SK-N-SH (cell line): Measurements from ENCODE around the gene UBLCP1. TPM values are rescaled to one million over a fixed set of nuclear protein-coding genes. Genes with fewer than 3 reads are reported as not detected.

Source experiments
- CTCF ChIA-PET: fragments of 300-600, 350-600 bp; formaldehyde crosslinking; extraction: SDS; loops from one replicate; lab custom pipeline; 2021; lab: Yijun Ruan, JAX
- POLR2A ChIA-PET: fragments of 350-600 bp; sonication (Branson Sonifier 250); formaldehyde crosslinking; extraction: SDS; loops from one replicate; lab custom pipeline; 2020; ENCODE audit warnings: antibody characterized with exemption, inconsistent platforms; lab: Yijun Ruan, JAX
- DNase-seq: peaks from one replicate; pipeline ENCODE4 v3.0.0; 2012
- H2AFZ ChIP-seq: fragments of 200-600 bp; sonication (generic); 2 replicates; pipeline ENCODE4 v1.8.1; 2016; ENCODE audit warnings: antibody characterized with exemption, mild to moderate bottlenecking, low read depth
- H3F3A ChIP-seq: fragments of 200-600 bp; sonication (generic); replicated peaks from 2 replicates; pipeline ENCODE3; 2016; ENCODE audit warnings: antibody characterized with exemption, mild to moderate bottlenecking; ENCODE audit not compliant: insufficient read depth
- H3K27ac ChIP-seq, 2 experiments: fragments of 200-500 bp in 1 of 2; fragments of 200-600 bp in 1 of 2; sonication (Bioruptor generic) in 1 of 2; sonication (generic), shearing (Covaris generic) in 1 of 2; 2 replicates each; pipeline versions ENCODE4 v1.5.1 to v1.6.1; 2014 to 2016; ENCODE audit warnings: low read depth in 2 of 2, inconsistent platforms in 1 of 2, low read length in 1 of 2, mild to moderate bottlenecking in 1 of 2, mixed read lengths in 1 of 2
- H3K27me3 ChIP-seq: fragments of 200-600 bp; sonication (generic), shearing (Covaris generic); 2 replicates; pipeline ENCODE4 v1.6.1; 2016; ENCODE audit warnings: mixed run types; ENCODE audit not compliant: insufficient read depth
- H3K36me3 ChIP-seq, 2 experiments: fragments of 200-500 bp in 1 of 2; fragments of 200-600 bp in 1 of 2; sonication (Bioruptor generic) in 1 of 2; sonication (generic) in 1 of 2; replicated peaks in 1 of 2; 2 replicates each; pipeline versions ENCODE3 to v1.5.1; 2014 to 2016; ENCODE audit warnings: low read length in 1 of 2, mild to moderate bottlenecking in 1 of 2; ENCODE audit not compliant: insufficient read depth in 2 of 2, control insufficient read depth in 1 of 2
- H3K4me1 ChIP-seq, 2 experiments: fragments of 200-500 bp in 1 of 2; fragments of 200-600 bp in 1 of 2; sonication (Bioruptor generic) in 1 of 2; sonication (generic), shearing (Covaris generic) in 1 of 2; 2 replicates each; pipeline versions ENCODE4 v1.5.1 to v1.6.1; 2014 to 2016; ENCODE audit warnings: low read depth in 1 of 2, low read length in 1 of 2, mixed run types in 1 of 2; ENCODE audit not compliant: insufficient read depth in 2 of 2, control insufficient read depth in 1 of 2
- H3K4me2 ChIP-seq: fragments of 200-600 bp; sonication (generic), shearing (Covaris generic); 2 replicates; pipeline ENCODE4 v1.6.1; 2017; ENCODE audit warnings: mixed run types
- H3K4me3 ChIP-seq, 2 experiments: fragments of 200-500 bp in 1 of 2; fragments of 200-600 bp in 1 of 2; sonication (Bioruptor generic) in 1 of 2; sonication (generic), shearing (Covaris generic) in 1 of 2; 2 replicates each; pipeline versions ENCODE4 v1.5.1 to v1.8.1; 2014 to 2016; ENCODE audit warnings: low read depth in 2 of 2, inconsistent platforms in 1 of 2, low read length in 1 of 2, mild to moderate bottlenecking in 1 of 2, mixed read lengths in 1 of 2, moderate library complexity in 1 of 2
- H3K79me2 ChIP-seq: fragments of 200-600 bp; sonication (generic); 2 replicates; pipeline ENCODE4 v1.8.1; 2017; ENCODE audit warnings: mild to moderate bottlenecking; ENCODE audit not compliant: insufficient read depth
- H3K9ac ChIP-seq: fragments of 200-600 bp; sonication (generic); 2 replicates; pipeline ENCODE4 v1.6.1; 2017; ENCODE audit warnings: mixed run types
- H3K9me2 ChIP-seq: fragments of 200-600 bp; sonication (generic); 2 replicates; pipeline ENCODE4 v1.6.1; 2017; ENCODE audit warnings: mixed run types
- H3K9me3 ChIP-seq: fragments of 200-600 bp; sonication (generic); 2 replicates; pipeline ENCODE4 v1.6.1; 2017; ENCODE audit warnings: mixed run types, mild to moderate bottlenecking, moderate library complexity
- H4K20me1 ChIP-seq: fragments of 200-600 bp; sonication (generic); 2 replicates; pipeline ENCODE4 v1.6.1; 2017; ENCODE audit warnings: mild to moderate bottlenecking, mixed run types; ENCODE audit not compliant: insufficient read depth
- EP300 ChIP-seq, 2 experiments: IDR thresholded peaks; 2 replicates each; pipeline versions ENCODE4 v1.4.0 to v1.6.1; 2012; ENCODE audit warnings: borderline replicate concordance in 1 of 2, low read depth in 1 of 2, low read length in 1 of 2
- FOSL2 ChIP-seq: IDR thresholded peaks from 2 replicates; pipeline ENCODE4 v1.4.0; 2012; ENCODE audit warnings: low read depth, mild to moderate bottlenecking, moderate library complexity, borderline replicate concordance
- JUND ChIP-seq: IDR thresholded peaks from 2 replicates; pipeline ENCODE4 v1.4.0; 2012
- MEF2A ChIP-seq: IDR thresholded peaks from 2 replicates; pipeline ENCODE4 v1.4.0; 2012; ENCODE audit warnings: low read depth, borderline replicate concordance
- RAD21 ChIP-seq: IDR thresholded peaks from 2 replicates; pipeline ENCODE4 v1.6.1; 2012; ENCODE audit warnings: mild to moderate bottlenecking, low read length
- RXRA ChIP-seq: IDR thresholded peaks from 2 replicates; pipeline ENCODE4 v1.4.0; 2012; ENCODE audit warnings: low read depth, mild to moderate bottlenecking, borderline replicate concordance
- SIN3A ChIP-seq: IDR thresholded peaks from 2 replicates; pipeline ENCODE4 v1.6.1; 2012; ENCODE audit warnings: low read depth, mild to moderate bottlenecking, low read length, moderate library complexity, borderline replicate concordance
- SMC3 ChIP-seq: IDR thresholded peaks from 2 replicates; pipeline ENCODE4 v1.6.1; 2012; ENCODE audit warnings: low read depth, low read length, improper control_type of control experiment
- TCF12 ChIP-seq: IDR thresholded peaks from 2 replicates; pipeline ENCODE4 v1.4.0; 2012
- WGBS: methylation state at CpG from one replicate; pipeline ENCODE4 v1.1.6; 2017; ENCODE audit warnings: low lambda C conversion rate; 5-methylcytosine and 5-hydroxymethylcytosine counted together
- polyA plus RNA-seq, 3 experiments: library from polyadenylated mRNA; depleted of rRNA; stranded (reverse); fragments of >200 nt; gene quantifications; 2 replicates each; pipeline ENCODE4 v1.2.3, GENCODE V29; 2012
- TF ChIP-seq, protein P1 (sequence below): IDR thresholded peaks from 2 replicates; pipeline ENCODE4 v1.4.0; 2012; ENCODE audit warnings: low read depth, borderline replicate concordance
- TF ChIP-seq, protein P2 (sequence below): IDR thresholded peaks from 2 replicates; pipeline ENCODE4 v1.4.0; 2012; ENCODE audit warnings: low read depth

The UBLCP1 gene
- polyA plus RNA-seq, 1 of the 3 experiments (the other 2 are of a cell fraction), result 13.8 TPM

- no peak for TF ChIP-seq RXRA
- TF ChIP-seq, all 33 proteins: peak for 7
Measured at GRCh38 chr5:159324102-159324755, 61.1 kb downstream of the UBLCP1 start (continued).

DNA sequence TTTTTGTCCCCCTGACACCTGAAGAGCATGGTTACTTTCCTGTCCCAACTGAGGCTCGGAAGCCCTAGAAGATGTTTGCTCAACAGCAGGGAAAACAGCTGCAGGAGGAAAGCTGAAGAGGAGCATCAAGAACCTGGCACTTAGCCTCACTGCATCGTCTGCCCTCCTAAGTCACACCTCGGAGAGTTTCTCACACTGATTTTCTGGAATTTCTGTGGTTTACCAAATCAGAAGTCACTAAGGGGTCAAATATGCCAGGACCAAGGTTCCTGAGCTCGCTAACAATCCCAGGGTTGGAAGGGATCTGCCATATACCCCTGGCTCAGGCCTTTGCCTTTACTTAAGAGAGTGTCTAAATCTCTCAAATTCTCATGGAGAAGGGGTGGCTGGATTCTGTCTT is 61.9 kb downstream of the UBLCP1 start:
- H3K27me3 ChIP-seq, result no peaks in the 10 kb centered on the region
- no peak overlapping the region for H3K4me3 ChIP-seq
- no peaks in the 10 kb centered on the region for H3K36me3 ChIP-seq
- H3F3A ChIP-seq, result peaks cover 5% of the 10 kb centered on the region
- H3K27ac ChIP-seq, result peak overlapping the region in 1 of 2 experiments; percentile 11; a peak in 1 of 4 replicates
- WGBS, result 82% methylated on average over 4 of the region's 4 CpGs
- no peak overlapping the region for H2AFZ ChIP-seq
- CTCF ChIA-PET, result interaction anchor here (1.2 to 3.0 kb wide), 2 partner anchors 8 to 168 kb away, joined by 4 to 14 read pairs; no protein-coding TSS in a partner anchor
- H3K9me3 ChIP-seq, result no peaks in the 10 kb centered on the region
- no peaks in the 10 kb centered on the region for H3K79me2 ChIP-seq
- H4K20me1 ChIP-seq, result no peaks in the 10 kb centered on the region
- H3K4me1 ChIP-seq, result peaks cover 0 to 5% of the 10 kb centered on the region in 2 experiments; a peak in 2 of 4 replicates
- no peak for TF ChIP-seq SIN3A
- TF ChIP-seq, all 33 proteins: peak for 0
- no peaks in the 10 kb centered on the region for H3K9me2 ChIP-seq
- no peak overlapping the region for H3K9ac ChIP-seq
- no peak for DNase-seq
- POLR2A ChIA-PET, result no interaction called here
- H3K4me2 ChIP-seq, result no peak overlapping the region

DNA sequence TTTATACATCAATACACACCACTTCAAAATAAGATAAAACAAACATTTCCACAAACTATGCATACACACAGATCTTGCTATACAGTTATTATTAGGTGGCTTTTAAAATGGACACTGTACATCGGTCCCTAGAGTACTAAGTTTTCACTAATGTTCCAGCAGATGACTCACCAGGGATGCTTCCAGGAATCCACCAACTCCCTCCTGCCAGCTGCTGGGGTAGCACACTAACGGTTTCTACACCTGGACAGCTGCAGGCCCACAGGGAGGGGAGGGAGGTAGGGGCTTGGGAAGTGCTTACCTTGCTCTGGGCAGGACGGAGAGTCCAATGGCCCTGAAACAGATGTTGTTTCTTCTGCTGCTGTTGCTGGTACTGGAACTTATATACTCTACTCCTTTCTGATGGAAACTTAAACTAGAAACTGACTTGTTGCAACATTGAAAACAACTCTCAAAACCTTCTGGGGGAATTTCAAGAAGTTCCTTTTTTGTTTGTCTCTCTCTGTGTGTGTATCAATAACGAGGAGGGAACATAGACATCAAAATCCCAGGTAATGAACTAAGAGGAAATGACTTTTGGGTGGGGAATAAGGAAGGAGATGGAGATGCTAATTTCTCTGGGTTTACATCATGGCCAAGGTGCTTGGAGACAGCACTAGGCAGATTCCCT is 67.2 kb downstream of the UBLCP1 start, which contains the start of gene IL12B:
Gene IL12B, minus strand, starts transcription at position 357 of the 670 bp plus-strand sequence. CDS start 3,705 bp downstream, outside the sequence.
- TF ChIP-seq JUND (peak; percentile 53), TCF12 (peak; percentile 48; the same call in 1 of the 2 replicates), SMC3 (no peak), RAD21 (no peak), MEF2A (no peak), FOSL2 (peak; percentile 62; the same call in 1 of the 2 replicates), EP300 (IDR thresholded peaks at IDR 0.05; ENCODE audit: borderline replicate concordance in 1 of 2, low read depth in 1 of 2, low read length in 1 of 2) (no peak)
- TF ChIP-seq, protein P1, sequence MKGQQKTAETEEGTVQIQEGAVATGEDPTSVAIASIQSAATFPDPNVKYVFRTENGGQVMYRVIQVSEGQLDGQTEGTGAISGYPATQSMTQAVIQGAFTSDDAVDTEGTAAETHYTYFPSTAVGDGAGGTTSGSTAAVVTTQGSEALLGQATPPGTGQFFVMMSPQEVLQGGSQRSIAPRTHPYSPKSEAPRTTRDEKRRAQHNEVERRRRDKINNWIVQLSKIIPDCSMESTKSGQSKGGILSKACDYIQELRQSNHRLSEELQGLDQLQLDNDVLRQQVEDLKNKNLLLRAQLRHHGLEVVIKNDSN, result no peak
- TF ChIP-seq, protein P2, sequence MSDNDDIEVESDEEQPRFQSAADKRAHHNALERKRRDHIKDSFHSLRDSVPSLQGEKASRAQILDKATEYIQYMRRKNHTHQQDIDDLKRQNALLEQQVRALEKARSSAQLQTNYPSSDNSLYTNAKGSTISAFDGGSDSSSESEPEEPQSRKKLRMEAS, result no peak
- Histone ChIP-seq H3F3A (no peaks in the 10 kb centered on the region), H3K9me3 (no peaks in the 10 kb centered on the region), H3K27me3 (no peaks in the 10 kb centered on the region), H3K79me2 (no peaks in the 10 kb centered on the region), H3K4me3 (peak within 1 kb of the TSS; percentile 54 to 63), H3K4me1 (peaks cover 0 to 7% of the 10 kb centered on the region in 2 experiments; a peak in 1 of 4 replicates), H3K27ac (no peak within 1 kb of the TSS), H2AFZ (peak within 1 kb of the TSS; percentile 87; the same call in 1 of the 2 replicates), H3K4me2 (peak within 1 kb of the TSS; percentile 74), H3K36me3 (no peaks in the 10 kb centered on the region), H4K20me1 (no peaks in the 10 kb centered on the region), H3K9me2 (no peaks in the 10 kb centered on the region), H3K9ac (peak within 1 kb of the TSS; percentile 61; the same call in 1 of the 2 replicates)
- ChIA-PET POLR2A (no interaction called here), CTCF (interaction anchor here (0.8 to 4.7 kb wide), 2 partner anchors 9 to 12 kb away, joined by 3 to 41 read pairs; no protein-coding TSS in a partner anchor)
- WGBS, result 22% methylated on average over 4 of the region's 4 CpGs
- DNase-seq, result no peak
